H9 (cell line): ENCODE data around the gene DNHD1. TPM values are rescaled to one million over a fixed set of nuclear protein-coding genes. Genes with fewer than 3 reads are reported as not detected.

ENCODE experiments used
- DNase-seq: peaks from one replicate; pipeline ENCODE4 v3.0.0-alpha.2; 2017
- H2AFZ ChIP-seq: one replicate; pipeline ENCODE4 v1.6.1; 2013; ENCODE audit warnings: mild to moderate bottlenecking, low read length, control low read depth, moderate library complexity
- H2AK5ac ChIP-seq: 2 replicates; pipeline ENCODE4 v1.6.1; 2013; ENCODE audit warnings: low read length, control low read depth, mixed read lengths; ENCODE audit not compliant: insufficient read length
- H2BK120ac ChIP-seq: one replicate; pipeline ENCODE4 v1.6.1; 2013; ENCODE audit warnings: low read depth, mild to moderate bottlenecking, low read length, control low read depth, inconsistent platforms; ENCODE audit not compliant: poor library complexity, severe bottlenecking
- H2BK12ac ChIP-seq: 2 replicates; pipeline ENCODE4 v1.6.1; 2013; ENCODE audit warnings: low read length, control low read depth, mixed read lengths, low read depth; ENCODE audit not compliant: insufficient read length
- H2BK15ac ChIP-seq: 2 replicates; pipeline ENCODE4 v1.6.1; 2013; ENCODE audit warnings: low read depth, low read length, control low read depth
- H2BK20ac ChIP-seq: one replicate; pipeline ENCODE4 v1.6.1; 2013; ENCODE audit warnings: low read depth, mild to moderate bottlenecking, low read length, control low read depth, inconsistent platforms; ENCODE audit not compliant: poor library complexity, severe bottlenecking
- H2BK5ac ChIP-seq: 2 replicates; pipeline ENCODE4 v1.6.1; 2013; ENCODE audit warnings: low read length, control low read depth, mixed read lengths; ENCODE audit not compliant: insufficient read length
- H3K14ac ChIP-seq: 2 replicates; pipeline ENCODE4 v1.6.1; 2013; ENCODE audit warnings: low read length, control low read depth; ENCODE audit not compliant: insufficient read depth
- H3K18ac ChIP-seq: 2 replicates; pipeline ENCODE4 v1.6.1; 2013; ENCODE audit warnings: low read depth, mild to moderate bottlenecking, mixed read lengths, low read length, control low read depth; ENCODE audit not compliant: insufficient read length
- H3K23ac ChIP-seq: 2 replicates; pipeline ENCODE4 v1.6.1; 2013; ENCODE audit warnings: low read length, control low read depth, mixed read lengths, low read depth; ENCODE audit not compliant: insufficient read length
- H3K23me2 ChIP-seq: 2 replicates; pipeline ENCODE4 v1.6.1; 2013; ENCODE audit warnings: low read depth, mild to moderate bottlenecking, mixed read lengths, low read length, control low read depth; ENCODE audit not compliant: insufficient read length, poor library complexity, severe bottlenecking
- H3K27ac ChIP-seq: 2 replicates; pipeline ENCODE4 v1.5.1; 2013; ENCODE audit warnings: low read length, control low read depth, mixed read lengths, low read depth; ENCODE audit not compliant: insufficient read length
- H3K27me3 ChIP-seq: 2 replicates; pipeline ENCODE4 v1.6.1; 2013; ENCODE audit warnings: low read length, control low read depth, inconsistent platforms; ENCODE audit not compliant: insufficient read depth
- H3K4ac ChIP-seq: 2 replicates; pipeline ENCODE4 v1.6.1; 2013; ENCODE audit warnings: low read depth, mild to moderate bottlenecking, control low read depth, inconsistent platforms, low read length, moderate library complexity
- H3K4me1 ChIP-seq: 2 replicates; pipeline ENCODE4 v1.6.1; 2013; ENCODE audit warnings: low read length, control low read depth, inconsistent platforms; ENCODE audit not compliant: insufficient read depth
- H3K4me2 ChIP-seq: 2 replicates; pipeline ENCODE4 v1.6.1; 2013; ENCODE audit warnings: low read length, control low read depth, mixed read lengths; ENCODE audit not compliant: insufficient read length, insufficient read depth
- H3K56ac ChIP-seq: 2 replicates; pipeline ENCODE4 v1.6.1; 2013; ENCODE audit warnings: low read depth, mild to moderate bottlenecking, mixed read lengths, low read length, control low read depth; ENCODE audit not compliant: insufficient read length
- H3K79me1 ChIP-seq: 2 replicates; pipeline ENCODE4 v1.6.1; 2013; ENCODE audit warnings: low read depth, mild to moderate bottlenecking, moderate library complexity, low read length, control low read depth, inconsistent platforms; ENCODE audit not compliant: insufficient read depth, poor library complexity, severe bottlenecking
- H3K79me2 ChIP-seq: 2 replicates; pipeline ENCODE4 v1.6.1; 2013; ENCODE audit warnings: low read length, control low read depth, inconsistent platforms; ENCODE audit not compliant: insufficient read depth
- H3K9ac ChIP-seq: 2 replicates; pipeline ENCODE4 v1.6.1; 2013; ENCODE audit warnings: low read length, control low read depth, mixed read lengths; ENCODE audit not compliant: insufficient read length; ENCODE audit errors: extremely low read depth
- H3K9me3 ChIP-seq: one replicate; pipeline ENCODE4 v1.6.1; 2013; ENCODE audit warnings: low read depth, low read length, inconsistent platforms; ENCODE audit not compliant: control insufficient read depth
- H3T11ph ChIP-seq: one replicate; pipeline ENCODE4 v1.6.1; 2013; ENCODE audit warnings: mild to moderate bottlenecking, low read length, control low read depth, inconsistent platforms
- H4K20me1 ChIP-seq: one replicate; pipeline ENCODE4 v1.6.1; 2013; ENCODE audit not compliant: control insufficient read depth, insufficient read length, insufficient read depth
- H4K5ac ChIP-seq: 2 replicates; pipeline ENCODE4 v1.6.1; 2013; ENCODE audit warnings: low read depth, mild to moderate bottlenecking, mixed read lengths, low read length, control low read depth; ENCODE audit not compliant: insufficient read length
- H4K8ac ChIP-seq: replicated peaks from 2 replicates; pipeline ENCODE4 v1.6.1; 2013; ENCODE audit warnings: low read length, control low read depth, mixed read lengths, low read depth; ENCODE audit not compliant: insufficient read length
- H4K91ac ChIP-seq: 2 replicates; pipeline ENCODE4 v1.6.1; 2013; ENCODE audit warnings: low read depth, mild to moderate bottlenecking, moderate library complexity, mixed read lengths, low read length, control low read depth; ENCODE audit not compliant: insufficient read length
- H3K27ac Mint-ChIP-seq, 3 experiments: 2 replicates in 2 of 3; 3 replicates in 1 of 3; pipeline ENCODE4 v1.8.0; 2020 to 2021; ENCODE audit warnings: mixed read lengths in 3 of 3, mild to moderate bottlenecking in 1 of 3, moderate library complexity in 1 of 3
- H3K27me3 Mint-ChIP-seq: 2 replicates; pipeline ENCODE4 v1.8.0; 2021; ENCODE audit warnings: low read depth, mild to moderate bottlenecking, moderate library complexity, mixed read lengths
- H3K36me3 Mint-ChIP-seq, 3 experiments: 2 replicates in 2 of 3; 3 replicates in 1 of 3; pipeline ENCODE4 v1.8.0; 2020 to 2021; ENCODE audit warnings: low read depth in 3 of 3, mixed read lengths in 3 of 3; ENCODE audit not compliant: insufficient read depth in 1 of 3
- H3K4me1 Mint-ChIP-seq, 2 experiments: 2 replicates each; pipeline ENCODE4 v1.8.0; 2020; ENCODE audit warnings: mixed read lengths in 2 of 2
- H3K4me3 Mint-ChIP-seq, 2 experiments: 2 replicates in 1 of 2; 3 replicates in 1 of 2; pipeline ENCODE4 v1.8.0; 2020 to 2021; ENCODE audit warnings: mild to moderate bottlenecking in 2 of 2, mixed read lengths in 2 of 2, moderate library complexity in 1 of 2
- H3K9me3 Mint-ChIP-seq, 2 experiments: 2 replicates in 1 of 2; 3 replicates in 1 of 2; pipeline ENCODE4 v1.8.0; 2020; ENCODE audit warnings: mild to moderate bottlenecking in 2 of 2, mixed read lengths in 2 of 2, moderate library complexity in 1 of 2
- WGBS: extraction: QIAGEN DNeasy Blood & Tissue Kit; methylation state at CpG from one replicate; pipeline ENCODE4 v1.1.7; 2013; ENCODE audit warnings: missing lambda C conversion rate, low lambda C conversion rate, mixed read lengths; ENCODE audit not compliant: insufficient read length; ENCODE audit errors: extremely low coverage; 5-methylcytosine and 5-hydroxymethylcytosine counted together
- total RNA-seq: library from RNA; stranded (reverse); gene quantifications from 2 replicates; pipeline ENCODE4 v1.2.1, GENCODE V29; 2021
- TF ChIP-seq, protein P1 (sequence below): fragments of 200-600 bp; sonication (generic); conservative IDR thresholded peaks from 3 replicates; pipeline ENCODE4 v1.8.0; 2021; ENCODE audit warnings: antibody characterized with exemption, mild to moderate bottlenecking

The DNHD1 gene
- total RNA-seq, 1 experiment from 2014 or later, result 3.5 TPM

- H3K27me3 Mint-ChIP-seq, result no peaks in the 10 kb centered on the region
Measured at GRCh38 chr11:6529266-6529665, 32.2 kb downstream of the DNHD1 start.

More at GRCh38 chr11:6529266-6529665, 32.2 kb downstream of the DNHD1 start:
- H3T11ph ChIP-seq, result no peak overlapping the region
- no peak overlapping the region for H3K4me2 ChIP-seq
- H3K27me3 ChIP-seq, result no peaks in the 10 kb centered on the region
- H2BK20ac ChIP-seq, result no peak overlapping the region
- H4K20me1 ChIP-seq, result no peaks in the 10 kb centered on the region
- H2BK15ac ChIP-seq, result no peak overlapping the region
- H3K56ac ChIP-seq, result no peak overlapping the region
- H3K9ac ChIP-seq, result no peak overlapping the region
- H3K23ac ChIP-seq, result no peak overlapping the region
- H3K14ac ChIP-seq, result no peak overlapping the region
- H3K4me1 ChIP-seq, result no peaks in the 10 kb centered on the region
- H4K5ac ChIP-seq, result no peak overlapping the region
- no peaks in the 10 kb centered on the region for H3K9me3 Mint-ChIP-seq
- H3K79me1 ChIP-seq, result no peaks in the 10 kb centered on the region
- H3K27ac Mint-ChIP-seq, result no peak overlapping the region
- H2AFZ ChIP-seq, result no peak overlapping the region
- peaks cover 0 to 2% (median 0%) of the 10 kb centered on the region in 3 experiments; a peak in 2 of 7 replicates for H3K36me3 Mint-ChIP-seq
- no peak overlapping the region for H2BK12ac ChIP-seq
- no peak overlapping the region for H3K18ac ChIP-seq
- no peak overlapping the region for H4K8ac ChIP-seq
- no peaks in the 10 kb centered on the region for H3K79me2 ChIP-seq
- no peak overlapping the region for H2BK120ac ChIP-seq
- WGBS, result no CpG with 5 or more reads among the region's 2 CpGs
- no peak overlapping the region for H2AK5ac ChIP-seq
- no peak overlapping the region for H3K27ac ChIP-seq
- TF ChIP-seq, protein P1, sequence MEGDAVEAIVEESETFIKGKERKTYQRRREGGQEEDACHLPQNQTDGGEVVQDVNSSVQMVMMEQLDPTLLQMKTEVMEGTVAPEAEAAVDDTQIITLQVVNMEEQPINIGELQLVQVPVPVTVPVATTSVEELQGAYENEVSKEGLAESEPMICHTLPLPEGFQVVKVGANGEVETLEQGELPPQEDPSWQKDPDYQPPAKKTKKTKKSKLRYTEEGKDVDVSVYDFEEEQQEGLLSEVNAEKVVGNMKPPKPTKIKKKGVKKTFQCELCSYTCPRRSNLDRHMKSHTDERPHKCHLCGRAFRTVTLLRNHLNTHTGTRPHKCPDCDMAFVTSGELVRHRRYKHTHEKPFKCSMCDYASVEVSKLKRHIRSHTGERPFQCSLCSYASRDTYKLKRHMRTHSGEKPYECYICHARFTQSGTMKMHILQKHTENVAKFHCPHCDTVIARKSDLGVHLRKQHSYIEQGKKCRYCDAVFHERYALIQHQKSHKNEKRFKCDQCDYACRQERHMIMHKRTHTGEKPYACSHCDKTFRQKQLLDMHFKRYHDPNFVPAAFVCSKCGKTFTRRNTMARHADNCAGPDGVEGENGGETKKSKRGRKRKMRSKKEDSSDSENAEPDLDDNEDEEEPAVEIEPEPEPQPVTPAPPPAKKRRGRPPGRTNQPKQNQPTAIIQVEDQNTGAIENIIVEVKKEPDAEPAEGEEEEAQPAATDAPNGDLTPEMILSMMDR, result no peak
- no peaks in the 10 kb centered on the region for H3K4me1 Mint-ChIP-seq
- no peak overlapping the region for H4K91ac ChIP-seq
- no peak overlapping the region for H3K4ac ChIP-seq
- no peak overlapping the region for H2BK5ac ChIP-seq
- H3K4me3 Mint-ChIP-seq, result no peak overlapping the region
- no peak for DNase-seq
- no peaks in the 10 kb centered on the region for H3K9me3 ChIP-seq
- H3K23me2 ChIP-seq, result no peaks in the 10 kb centered on the region
